GM19467 (cell line): ENCODE data around the gene SLC5A3.

ENCODE experiments used
- ATAC-seq: cut with Tn5 transposase; IDR thresholded peaks from one replicate; pipeline ENCODE4 v1.9.1; 2021; ENCODE audit warnings: mild to moderate bottlenecking, moderate library complexity; ENCODE audit not compliant: unreplicated experiment

SLC5A3 gene

DNA sequence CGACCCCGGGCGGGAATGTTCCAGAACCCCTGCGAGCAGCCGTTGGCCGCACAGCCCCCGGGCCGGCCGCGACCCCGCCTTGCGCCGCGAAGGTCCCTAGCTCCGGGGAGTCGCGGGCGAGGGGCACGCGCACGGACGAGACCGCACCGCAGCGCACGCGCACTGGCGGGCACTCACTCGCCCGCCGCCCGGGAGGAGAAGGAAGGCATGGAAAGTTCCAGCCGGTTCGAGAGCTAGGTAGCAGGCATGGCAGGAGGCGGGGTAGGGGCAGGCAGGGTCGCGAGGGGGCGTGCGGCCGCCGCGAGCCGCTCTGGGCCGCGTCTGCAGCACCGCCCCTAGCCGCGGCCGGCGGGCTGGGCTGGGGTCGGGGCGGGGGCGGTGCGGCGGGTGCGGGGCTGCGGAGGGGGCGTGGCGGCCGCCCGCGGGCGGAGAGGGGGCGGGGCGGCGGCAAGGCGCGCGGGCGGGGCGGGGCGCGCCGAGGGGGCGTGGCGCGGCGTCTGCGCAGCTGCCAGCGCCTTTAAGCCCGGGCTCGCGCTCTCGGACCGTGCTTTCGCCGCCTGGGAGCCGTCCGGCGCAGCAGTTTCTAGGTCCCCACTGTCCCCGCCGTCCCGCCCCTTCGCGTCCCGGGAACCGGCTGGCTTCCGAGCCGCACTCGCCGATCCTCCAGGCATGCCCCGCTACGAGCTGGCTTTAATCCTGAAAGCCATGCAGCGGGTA is at the start of gene SLC5A3, which contains the start of gene MRPS6:
Gene SLC5A3, plus strand, starts transcription at position 547 of the 717 bp plus-strand sequence. CDS start 21,621 bp downstream, outside the sequence.
Gene MRPS6, plus strand, starts transcription at position 547 of the 717 bp plus-strand sequence. Its CDS starts 123 bp downstream, at position 670.
- ATAC-seq: peak; percentile 72

DNA sequence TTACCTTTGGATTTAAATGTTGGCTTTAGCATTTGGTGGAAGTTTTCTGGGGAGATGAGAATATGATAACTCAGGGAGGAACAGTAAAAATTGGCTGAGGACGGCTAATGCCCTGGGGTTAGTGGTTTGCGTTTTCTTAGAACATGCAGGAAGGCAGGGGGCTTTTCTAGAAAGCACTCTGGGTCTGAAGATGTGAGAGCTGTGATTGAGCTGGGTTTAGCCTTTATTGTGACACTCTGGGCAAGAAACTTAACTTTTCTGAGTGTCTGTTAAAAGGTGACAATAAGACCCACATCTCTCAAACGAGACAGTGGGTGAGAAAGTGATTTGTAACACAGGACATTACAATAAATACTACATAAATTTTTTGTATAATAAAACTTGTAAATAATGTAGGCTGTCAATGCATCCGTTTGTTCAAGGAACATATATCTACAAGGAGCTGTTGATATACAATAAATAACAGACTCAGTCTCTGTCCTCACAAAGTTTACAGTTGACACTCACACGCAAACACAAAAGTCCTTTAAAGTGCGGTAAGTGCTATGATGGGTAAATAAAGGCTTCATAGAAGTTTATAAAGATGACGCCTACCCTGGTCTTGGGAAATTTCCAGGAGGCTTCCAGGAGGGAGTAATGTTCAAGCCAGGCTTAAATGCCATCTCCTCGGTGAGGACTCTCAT is 49.5 kb upstream of the SLC5A3 start:
- ATAC-seq: no peak

DNA sequence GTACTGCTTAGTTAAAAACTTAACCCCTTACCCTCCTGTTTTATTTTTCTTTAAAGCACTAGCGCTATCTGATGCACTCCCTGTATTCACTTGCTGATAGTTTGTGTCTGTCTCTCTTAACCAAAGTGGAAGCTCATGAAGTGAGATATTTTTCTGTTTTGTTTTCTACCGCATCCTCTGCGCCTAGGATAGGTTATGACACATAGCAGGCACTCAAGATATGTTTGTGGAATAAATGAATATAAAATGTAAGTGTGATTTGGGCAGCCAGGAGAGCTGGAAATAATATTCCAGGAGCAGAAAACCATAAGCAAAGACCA is 49.0 kb upstream of the SLC5A3 start:
- no peak for ATAC-seq

GRCh38 chr21:34027721-34028461 is 45.5 kb upstream of the SLC5A3 start:
- no peak for ATAC-seq

DNA sequence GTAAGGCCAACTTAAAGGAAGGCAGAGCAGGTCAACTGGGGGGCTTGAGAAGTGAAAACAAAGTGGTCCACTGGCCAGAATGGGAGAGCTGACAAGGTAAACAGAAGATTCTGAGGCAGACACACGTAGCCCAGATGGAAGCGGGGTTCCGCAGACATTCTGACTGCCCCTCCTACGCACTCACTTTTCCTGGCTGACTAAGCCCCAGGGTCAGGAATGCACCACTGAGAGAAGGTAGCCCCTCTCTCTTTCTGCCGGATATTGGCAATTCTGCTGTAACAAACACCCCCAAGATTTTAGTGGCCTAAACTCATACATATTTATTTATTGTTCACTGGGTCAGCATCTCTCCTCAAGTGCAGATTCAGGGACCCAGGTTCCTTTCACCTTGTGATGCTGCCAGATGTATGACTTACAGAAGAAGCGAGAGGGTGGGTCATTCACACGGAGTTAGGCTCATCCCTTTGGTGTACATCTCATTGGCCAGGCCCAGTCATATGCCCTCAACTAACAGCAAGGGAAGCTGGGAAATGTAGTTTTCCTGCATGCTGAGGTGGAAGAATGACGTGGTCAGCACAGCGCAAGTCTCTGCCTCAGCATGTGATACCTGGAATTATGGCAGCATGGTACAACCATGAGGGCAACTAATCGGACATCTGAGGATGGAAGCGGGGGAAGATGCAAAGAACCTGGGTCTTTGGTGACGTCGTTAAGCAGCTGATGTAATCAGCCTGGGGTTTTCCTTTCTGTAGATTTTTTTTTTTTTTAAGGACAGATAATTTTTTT is 43.4 kb upstream of the SLC5A3 start:
- ATAC-seq: peak; percentile 89

GRCh38 chr21:34031835-34032370 is 41.5 kb upstream of the SLC5A3 start:
- no peak for ATAC-seq

DNA sequence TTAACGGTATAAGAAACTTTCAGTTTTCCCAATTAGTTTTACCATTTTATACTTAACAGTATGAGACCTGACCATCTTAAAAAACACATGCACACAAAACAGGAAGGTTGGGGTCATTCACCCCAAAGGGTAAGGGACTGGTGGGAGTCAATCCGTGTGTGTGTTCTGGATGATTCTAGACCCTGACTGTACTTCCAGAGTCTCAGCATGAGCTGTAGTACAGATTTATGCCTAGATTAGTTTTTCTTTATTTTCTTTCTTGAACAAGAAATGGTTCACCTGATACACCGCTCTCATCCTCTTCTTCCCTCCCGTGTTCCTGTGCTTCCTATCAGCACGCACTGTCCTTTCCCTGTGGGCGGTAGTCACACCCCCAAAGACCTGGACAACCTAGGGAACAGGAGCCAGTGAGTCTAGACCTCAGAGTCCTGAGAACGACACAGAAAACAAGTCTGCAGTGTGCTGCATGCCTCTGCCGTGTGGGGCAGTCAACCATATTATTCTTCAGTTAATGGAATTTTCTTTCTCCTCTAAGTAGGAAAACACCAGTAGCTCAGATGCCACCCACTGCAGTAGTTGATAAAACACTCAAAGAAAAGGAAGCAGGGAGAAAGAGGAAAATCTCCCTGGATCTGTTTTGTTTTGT is 38.9 kb upstream of the SLC5A3 start:
- ATAC-seq: no peak

DNA sequence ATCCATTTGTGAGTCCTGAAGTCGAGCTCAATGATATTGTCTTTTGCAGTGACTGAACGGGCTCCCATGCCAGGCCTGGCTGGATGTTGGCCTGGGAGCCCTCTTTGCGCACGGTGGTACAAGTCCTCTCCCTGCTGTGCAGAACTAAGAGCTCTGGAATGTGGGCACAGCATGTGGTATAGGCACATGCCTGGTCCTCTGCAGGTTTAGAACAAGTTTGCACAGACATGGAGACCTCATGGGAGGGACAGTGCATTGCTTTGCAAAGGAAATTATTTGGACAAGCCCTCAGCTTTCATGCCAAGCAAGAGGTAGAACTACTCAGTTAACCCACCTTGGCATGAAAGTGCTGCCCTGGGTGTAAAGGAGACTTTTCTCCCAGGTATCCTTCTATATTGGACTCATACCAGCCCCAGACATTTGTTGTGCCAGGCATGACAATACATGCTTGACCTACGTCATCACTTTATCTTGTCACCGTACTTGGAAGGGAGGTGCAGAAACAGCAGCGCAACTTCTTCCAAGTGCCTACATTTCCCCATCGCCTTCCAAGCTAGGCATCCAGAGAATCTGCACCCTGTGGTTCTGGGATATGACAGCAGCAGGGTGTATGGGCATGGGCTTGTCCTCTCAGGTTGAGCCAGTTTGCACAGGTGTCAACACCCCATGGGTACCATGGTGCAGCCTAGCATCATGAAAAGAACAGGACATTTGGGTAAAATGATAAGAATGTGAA is 37.6 kb upstream of the SLC5A3 start:
- ATAC-seq: no peak

- ATAC-seq: no peak
These were observed 36.2 kb upstream of the SLC5A3 start for GRCh38 chr21:34037009-34037795.

DNA sequence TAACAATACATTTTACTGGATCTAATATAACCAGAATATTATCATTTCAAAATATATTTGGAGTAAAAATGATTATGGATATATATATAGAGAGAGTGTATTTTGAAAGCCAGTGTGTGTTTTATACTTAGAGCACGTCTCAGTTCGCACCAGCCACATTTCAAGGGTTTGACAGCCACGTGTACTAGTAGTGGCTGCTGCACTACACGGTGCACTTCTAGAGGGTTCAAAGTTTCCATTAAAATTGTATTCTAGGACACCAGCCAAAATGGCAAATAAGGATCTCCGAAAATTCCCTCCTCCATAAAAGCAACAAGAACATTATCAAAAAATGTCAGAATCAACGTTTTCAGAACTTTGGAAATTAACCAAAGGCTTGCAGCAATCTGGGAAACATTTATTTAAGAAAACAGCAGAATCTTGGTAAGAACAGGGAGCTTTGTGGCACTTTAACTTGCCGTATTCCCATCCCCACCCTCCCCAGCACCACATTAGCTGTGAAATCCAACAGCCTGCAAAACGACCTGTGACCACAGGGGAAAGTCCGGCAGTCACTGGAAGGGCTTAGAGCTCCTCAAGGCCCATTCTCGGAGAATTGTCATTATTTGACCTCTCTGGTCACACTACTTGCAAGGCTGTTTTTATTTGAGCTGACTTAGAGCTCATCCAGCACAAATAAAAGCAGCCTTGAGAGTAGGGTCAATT is 33.5 kb upstream of the SLC5A3 start:
- no peak for ATAC-seq

GRCh38 chr21:34042735-34043134 is 30.6 kb upstream of the SLC5A3 start:
- no peak for ATAC-seq

GRCh38 chr21:34043333-34043732 is 30.0 kb upstream of the SLC5A3 start:
- no peak for ATAC-seq

- no peak for ATAC-seq
These were observed 26.5 kb upstream of the SLC5A3 start for GRCh38 chr21:34046917-34047316.

DNA sequence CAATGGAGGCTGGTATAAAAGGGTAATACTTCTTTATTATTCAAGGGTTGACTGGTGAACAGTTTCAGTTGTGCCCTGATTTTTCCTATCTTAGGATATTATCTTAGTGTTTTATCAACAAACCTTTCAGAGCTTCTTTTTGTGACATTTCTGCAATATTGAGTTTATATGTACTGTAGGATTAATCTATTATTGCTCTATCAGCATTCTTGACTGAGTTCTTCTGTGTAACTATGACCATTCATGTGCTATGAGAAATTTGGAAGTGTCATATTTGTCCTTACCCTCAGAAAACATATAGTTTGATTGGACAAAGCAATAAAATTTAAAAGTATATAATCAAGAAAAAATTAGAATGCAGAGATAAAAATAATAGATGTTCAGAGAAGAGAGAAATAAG is 25.5 kb upstream of the SLC5A3 start:
- no peak for ATAC-seq

DNA sequence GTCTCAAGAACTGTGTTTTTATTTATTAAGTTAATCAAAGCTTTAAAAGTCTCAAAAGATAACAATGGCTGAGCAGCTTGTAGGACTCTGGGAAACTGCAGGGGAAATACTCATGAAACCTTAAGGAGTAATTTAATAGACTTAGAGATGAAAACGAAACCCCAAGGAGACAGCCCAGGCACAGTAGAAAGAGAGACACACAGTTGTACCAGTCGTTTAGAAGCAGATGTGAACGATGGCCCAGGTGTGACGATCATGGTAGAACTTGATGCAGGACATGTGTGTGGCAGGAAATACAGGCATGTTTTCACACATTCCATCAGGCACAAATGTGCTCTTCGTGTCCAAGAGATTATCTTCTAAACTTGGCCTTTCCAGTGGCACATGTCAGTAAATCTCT is 21.2 kb upstream of the SLC5A3 start:
- ATAC-seq: no peak

GRCh38 chr21:34054259-34054658 is 19.1 kb upstream of the SLC5A3 start:
- ATAC-seq: no peak

DNA sequence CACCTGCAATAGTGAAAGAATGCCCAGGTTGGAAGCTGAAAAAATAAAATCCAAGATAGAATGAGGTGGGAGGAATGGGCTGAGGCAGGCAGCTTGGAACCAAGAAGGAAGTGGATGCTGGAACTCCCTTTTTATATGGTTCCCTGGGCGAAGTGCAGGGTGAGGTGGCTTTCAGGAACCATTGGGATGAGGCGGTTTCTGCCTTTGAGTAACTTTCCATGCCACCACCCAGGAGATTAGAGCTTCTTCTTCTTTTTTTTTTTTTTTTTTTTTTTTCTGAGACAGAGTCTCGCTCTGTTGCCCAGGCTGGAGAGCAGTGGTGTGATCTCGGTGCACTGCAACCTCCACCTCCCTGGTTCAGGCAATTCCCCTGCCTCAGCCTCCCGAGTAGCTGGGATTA is 17.8 kb upstream of the SLC5A3 start:
- ATAC-seq: no peak

DNA sequence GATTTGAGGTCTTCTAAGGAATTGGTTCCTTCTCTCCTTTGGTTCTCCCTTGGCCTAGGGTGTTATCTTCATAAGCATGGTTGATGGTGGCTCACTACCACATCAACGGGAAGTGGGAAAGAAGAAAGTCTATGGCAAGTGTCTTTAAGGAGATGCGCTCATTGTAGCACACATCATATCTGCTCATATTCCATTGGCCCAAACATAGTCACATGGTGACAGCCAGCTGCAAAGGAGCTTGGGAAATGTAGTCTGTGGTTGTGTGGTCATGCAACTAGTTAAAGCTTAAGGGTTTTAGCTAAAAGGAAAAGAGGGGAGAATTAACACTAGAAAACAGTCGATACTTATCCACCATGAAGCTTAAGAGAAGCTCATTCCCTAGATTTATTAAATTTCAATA is 11.4 kb upstream of the SLC5A3 start:
- no peak for ATAC-seq
